PFSK-1 (cell line): ENCODE results near the gene POU2F2.

Source experiments
- FOXP2 ChIP-seq: optimal IDR thresholded peaks from 2 replicates; pipeline ENCODE3; 2011; ENCODE audit warnings: borderline replicate concordance, control low read depth, inconsistent platforms; ENCODE audit not compliant: insufficient read depth; ENCODE audit errors: extremely low read length, extremely low read depth
- POLR2AphosphoS5 ChIP-seq: IDR thresholded peaks from 2 replicates; pipeline ENCODE4 v1.6.1; 2012; ENCODE audit warnings: low read depth, mild to moderate bottlenecking, control low read depth, low read length, moderate library complexity
- SIN3A ChIP-seq: IDR thresholded peaks from 2 replicates; pipeline ENCODE4 v1.6.1; 2012; ENCODE audit warnings: mild to moderate bottlenecking, low read length, moderate library complexity, borderline replicate concordance; ENCODE audit not compliant: insufficient read depth
- TF ChIP-seq, protein P1 (sequence below), 2 experiments: IDR thresholded peaks; 2 replicates each; pipeline versions ENCODE4 v1.6.1 to v1.8.0; 2011 to 2012; ENCODE audit warnings: low read depth in 2 of 2, low read length in 2 of 2, control low read depth in 1 of 2, inconsistent platforms in 1 of 2, mild to moderate bottlenecking in 1 of 2, moderate library complexity in 1 of 2; ENCODE audit not compliant: insufficient read depth in 1 of 2

DNA sequence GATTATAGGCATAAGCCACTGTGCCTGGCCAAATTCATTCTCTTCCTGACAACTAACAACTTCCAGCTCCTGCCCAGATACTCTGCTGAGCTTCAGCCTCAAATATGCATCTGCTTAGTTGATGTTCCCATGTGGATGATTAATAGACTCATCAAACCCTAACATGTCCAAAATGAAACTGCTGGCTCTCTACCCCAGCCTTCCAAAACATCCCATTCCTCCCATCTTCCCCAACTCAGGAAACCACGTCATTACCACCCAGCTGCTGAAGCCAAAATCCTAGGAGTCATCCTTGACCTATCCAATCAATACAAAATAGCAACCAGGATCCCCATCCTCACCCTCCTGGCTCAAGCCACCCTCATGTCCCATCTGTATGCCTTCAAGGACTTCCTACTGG lies 20.9 kb downstream of the POU2F2 start:
- no peak for TF ChIP-seq SIN3A
- TF ChIP-seq, protein P1, sequence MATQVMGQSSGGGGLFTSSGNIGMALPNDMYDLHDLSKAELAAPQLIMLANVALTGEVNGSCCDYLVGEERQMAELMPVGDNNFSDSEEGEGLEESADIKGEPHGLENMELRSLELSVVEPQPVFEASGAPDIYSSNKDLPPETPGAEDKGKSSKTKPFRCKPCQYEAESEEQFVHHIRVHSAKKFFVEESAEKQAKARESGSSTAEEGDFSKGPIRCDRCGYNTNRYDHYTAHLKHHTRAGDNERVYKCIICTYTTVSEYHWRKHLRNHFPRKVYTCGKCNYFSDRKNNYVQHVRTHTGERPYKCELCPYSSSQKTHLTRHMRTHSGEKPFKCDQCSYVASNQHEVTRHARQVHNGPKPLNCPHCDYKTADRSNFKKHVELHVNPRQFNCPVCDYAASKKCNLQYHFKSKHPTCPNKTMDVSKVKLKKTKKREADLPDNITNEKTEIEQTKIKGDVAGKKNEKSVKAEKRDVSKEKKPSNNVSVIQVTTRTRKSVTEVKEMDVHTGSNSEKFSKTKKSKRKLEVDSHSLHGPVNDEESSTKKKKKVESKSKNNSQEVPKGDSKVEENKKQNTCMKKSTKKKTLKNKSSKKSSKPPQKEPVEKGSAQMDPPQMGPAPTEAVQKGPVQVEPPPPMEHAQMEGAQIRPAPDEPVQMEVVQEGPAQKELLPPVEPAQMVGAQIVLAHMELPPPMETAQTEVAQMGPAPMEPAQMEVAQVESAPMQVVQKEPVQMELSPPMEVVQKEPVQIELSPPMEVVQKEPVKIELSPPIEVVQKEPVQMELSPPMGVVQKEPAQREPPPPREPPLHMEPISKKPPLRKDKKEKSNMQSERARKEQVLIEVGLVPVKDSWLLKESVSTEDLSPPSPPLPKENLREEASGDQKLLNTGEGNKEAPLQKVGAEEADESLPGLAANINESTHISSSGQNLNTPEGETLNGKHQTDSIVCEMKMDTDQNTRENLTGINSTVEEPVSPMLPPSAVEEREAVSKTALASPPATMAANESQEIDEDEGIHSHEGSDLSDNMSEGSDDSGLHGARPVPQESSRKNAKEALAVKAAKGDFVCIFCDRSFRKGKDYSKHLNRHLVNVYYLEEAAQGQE (IDR thresholded peaks at IDR 0.05; ENCODE audit: insufficient read depth in 1 of 2, low read depth in 2 of 2, low read length in 2 of 2), result no peak
- TF ChIP-seq POLR2AphosphoS5, result no peak
- TF ChIP-seq FOXP2, result no peak
